HG03139 (cell line): ENCODE measurements around the gene PALLD.

Experiments
- ATAC-seq: cut with Tn5 transposase; IDR thresholded peaks from one replicate; pipeline ENCODE4 v1.9.1; 2021; ENCODE audit not compliant: unreplicated experiment

The PALLD gene

GRCh38 chr4:168614281-168615057 lies 117.6 kb downstream of the PALLD start:
- no peak for ATAC-seq

DNA sequence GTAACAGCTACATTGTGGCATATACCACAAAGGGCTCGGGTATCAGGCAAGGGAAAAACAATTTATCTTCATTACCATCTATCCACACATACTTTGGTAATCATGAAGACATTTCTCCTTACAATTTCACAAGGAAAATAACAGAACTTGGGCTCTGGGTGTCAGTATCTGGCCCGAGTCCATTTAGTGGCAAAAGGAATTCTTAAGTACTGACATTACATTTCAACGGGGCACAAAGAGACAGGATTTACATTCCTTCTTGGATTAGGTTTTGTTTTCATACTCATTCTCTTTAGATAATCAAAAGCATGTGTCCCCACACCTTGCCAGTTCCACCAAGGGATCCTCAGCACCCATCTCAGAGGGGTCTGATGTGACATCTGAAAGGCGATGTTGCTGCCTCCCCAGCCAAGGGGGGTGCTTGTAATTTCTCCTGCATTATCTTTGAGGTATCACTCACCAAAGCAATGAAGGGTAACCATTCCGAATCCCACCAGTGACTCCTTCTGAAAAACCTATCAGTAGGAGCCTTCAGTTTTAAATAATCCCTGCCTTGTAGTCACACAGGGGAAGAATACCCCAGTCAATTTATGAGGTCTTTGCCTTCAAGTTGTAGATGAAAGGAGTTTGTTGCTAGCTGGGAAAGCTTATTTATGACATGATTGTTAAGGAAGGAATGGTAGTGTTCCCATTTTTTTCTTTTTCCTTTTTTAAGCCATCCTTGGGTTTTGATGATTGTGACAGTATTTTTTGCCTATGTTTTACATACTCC lies 118.6 kb downstream of the PALLD start:
- ATAC-seq: no peak

GRCh38 chr4:168618577-168619265 lies 121.9 kb downstream of the PALLD start:
- no peak for ATAC-seq

DNA sequence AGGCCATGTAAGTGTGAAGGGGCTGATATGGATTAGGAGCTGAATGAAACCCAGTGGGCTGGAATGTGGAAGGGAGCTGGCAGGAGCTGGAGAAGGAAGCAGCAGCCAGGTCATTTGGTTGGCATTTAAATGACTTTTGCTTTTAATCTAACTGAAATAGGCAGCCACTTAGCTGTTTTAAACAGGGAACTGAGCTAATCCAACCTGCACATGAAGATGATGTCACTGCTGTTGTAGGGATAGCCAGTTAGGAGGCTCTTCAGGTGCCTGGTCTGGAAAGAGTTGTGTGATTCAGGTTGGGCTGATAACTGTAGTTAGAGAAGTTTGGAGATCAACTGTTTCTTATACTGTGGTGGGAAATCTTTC lies 122.4 kb downstream of the PALLD start:
- no peak for ATAC-seq

DNA sequence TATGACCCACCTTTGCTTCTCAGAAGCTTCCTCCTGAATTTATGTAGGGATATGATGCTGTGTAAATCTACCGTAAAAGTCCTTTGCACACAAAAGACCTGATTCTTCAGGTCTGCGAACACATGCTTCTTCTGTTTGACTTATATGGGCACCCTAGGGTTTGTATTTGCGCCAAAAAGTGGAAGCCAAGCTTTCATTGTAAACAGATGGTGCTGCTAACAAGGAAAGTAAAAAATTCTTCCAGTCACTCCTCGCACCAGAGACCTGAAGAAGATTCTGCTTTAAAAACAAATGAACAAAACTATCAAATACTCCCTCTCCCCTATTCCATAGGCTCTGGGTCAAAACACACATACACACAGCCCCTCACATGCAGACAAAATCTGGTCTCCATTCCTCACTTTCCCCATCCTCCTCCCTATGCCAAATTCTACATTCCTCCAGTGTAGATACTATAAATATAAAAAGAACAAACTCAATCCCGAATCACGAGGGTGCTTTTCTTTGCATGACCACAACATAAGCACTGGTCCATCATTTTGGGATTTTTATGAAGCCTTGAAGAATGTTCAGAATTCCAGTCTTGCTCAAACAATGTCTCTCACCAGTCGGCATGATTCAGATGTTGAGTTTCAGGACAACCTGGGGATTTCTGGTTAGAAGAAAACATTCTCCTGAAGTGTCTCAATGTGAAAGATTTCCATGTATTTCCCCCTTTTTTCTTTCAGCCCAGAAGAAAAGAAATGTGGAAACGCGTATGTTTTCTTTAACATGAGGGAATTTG lies 125.1 kb downstream of the PALLD start:
- ATAC-seq: no peak

DNA sequence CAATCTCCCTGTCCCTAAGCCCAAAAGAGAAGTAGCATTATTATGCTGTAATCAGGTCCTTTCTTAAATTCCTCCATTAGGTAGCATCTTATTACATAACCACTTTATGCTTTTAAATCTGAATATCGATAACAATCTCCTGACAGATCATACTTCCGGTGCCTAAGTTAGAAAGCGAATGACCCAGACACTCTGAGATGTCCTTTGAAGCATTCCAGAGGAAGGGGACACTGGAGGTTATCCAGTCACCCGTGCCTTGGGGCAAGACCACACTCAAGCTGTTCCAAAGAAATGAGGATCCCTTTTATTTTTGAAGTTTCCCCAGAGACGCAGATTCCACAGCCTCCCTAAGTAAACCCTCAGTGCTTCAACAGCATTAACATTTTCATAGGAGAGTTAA lies 125.7 kb downstream of the PALLD start:
- ATAC-seq: no peak

- ATAC-seq: no peak
These were observed 126.2 kb downstream of the PALLD start for GRCh38 chr4:168623011-168623410.

GRCh38 chr4:168623484-168623883 lies 126.6 kb downstream of the PALLD start:
- ATAC-seq: no peak

GRCh38 chr4:168628251-168628650 lies 131.4 kb downstream of the PALLD start:
- ATAC-seq: no peak

- ATAC-seq: no peak
These were observed 132.7 kb downstream of the PALLD start for GRCh38 chr4:168629566-168629965.

GRCh38 chr4:168630445-168631187 lies 133.8 kb downstream of the PALLD start:
- no peak for ATAC-seq

- ATAC-seq: no peak
These were observed 134.7 kb downstream of the PALLD start for GRCh38 chr4:168631241-168632162.

GRCh38 chr4:168632301-168632725 lies 135.5 kb downstream of the PALLD start:
- no peak for ATAC-seq

DNA sequence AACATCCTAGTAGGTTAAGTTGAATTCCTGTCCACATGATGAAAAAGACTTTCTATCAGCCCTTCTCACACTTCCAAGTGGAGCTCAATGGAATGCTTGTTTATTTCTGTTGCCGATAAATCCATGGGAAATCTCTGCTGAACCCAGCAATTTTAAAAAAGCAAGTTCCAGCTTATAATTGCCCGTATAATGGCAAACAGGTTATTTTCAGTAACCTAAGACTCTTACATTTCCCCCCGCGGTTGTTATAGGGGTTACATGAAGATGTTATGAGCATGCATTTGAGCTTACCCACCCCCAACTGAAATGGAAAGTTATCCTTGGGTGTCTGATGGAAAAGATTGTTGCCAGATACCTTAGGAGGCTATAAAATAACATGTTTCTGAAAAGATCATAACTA lies 136.2 kb downstream of the PALLD start:
- ATAC-seq: no peak

DNA sequence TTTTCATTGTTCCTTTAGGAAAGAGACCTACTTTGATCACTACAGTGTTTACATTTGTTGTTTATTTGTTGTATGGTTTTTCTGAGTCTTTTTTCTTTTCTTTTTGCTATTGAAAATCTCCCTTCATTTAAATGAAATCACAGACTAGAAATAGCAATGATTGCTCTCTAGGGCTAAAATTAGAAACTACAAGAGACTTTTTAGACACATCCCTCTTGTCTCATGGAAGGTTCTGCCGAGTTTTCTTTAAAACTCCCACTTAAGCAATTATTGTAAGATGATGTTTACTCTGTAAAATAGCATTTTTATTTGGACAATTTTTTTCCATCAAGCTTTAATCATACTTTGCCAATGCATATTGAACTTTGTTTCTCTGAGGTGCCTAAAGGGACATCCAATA lies 136.6 kb downstream of the PALLD start:
- ATAC-seq: no peak

DNA sequence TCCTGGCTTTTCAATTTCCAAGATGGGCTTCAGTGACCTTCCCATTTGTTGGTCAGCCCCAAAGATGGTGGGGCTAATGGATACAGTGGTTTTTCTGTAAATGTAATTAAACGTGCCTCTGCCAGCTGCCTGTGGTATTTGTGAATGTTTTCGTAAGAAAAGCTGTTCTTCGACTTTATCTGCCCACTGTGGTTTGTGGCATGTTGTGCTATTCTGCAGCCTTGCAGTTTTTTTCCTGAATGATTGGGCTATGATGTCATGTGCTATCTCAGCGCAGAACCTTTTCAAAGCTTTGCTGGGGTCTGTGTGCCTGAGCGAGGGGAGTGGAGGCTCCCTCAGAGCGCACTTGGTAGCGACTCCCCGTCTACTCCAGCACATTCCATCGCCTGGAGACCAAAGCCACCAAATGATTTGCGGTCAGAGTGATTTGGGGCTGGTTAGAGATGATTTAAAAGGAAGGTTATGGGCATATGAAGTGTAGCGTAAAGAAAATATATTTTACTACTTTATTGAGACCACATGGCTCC lies 137.5 kb downstream of the PALLD start:
- no peak for ATAC-seq

- no peak for ATAC-seq
These were observed 139.2 kb downstream of the PALLD start for GRCh38 chr4:168636040-168636439.

- ATAC-seq: no peak
These were observed 139.8 kb downstream of the PALLD start for GRCh38 chr4:168636506-168637196.
